HG03039 (cell line): Measurements from ENCODE around the gene GKN2.

Experiments
- ATAC-seq: cut with Tn5 transposase; IDR thresholded peaks from one replicate; pipeline ENCODE4 v1.9.1; 2021; ENCODE audit warnings: mild to moderate bottlenecking, moderate library complexity; ENCODE audit not compliant: unreplicated experiment

GKN2 gene

DNA sequence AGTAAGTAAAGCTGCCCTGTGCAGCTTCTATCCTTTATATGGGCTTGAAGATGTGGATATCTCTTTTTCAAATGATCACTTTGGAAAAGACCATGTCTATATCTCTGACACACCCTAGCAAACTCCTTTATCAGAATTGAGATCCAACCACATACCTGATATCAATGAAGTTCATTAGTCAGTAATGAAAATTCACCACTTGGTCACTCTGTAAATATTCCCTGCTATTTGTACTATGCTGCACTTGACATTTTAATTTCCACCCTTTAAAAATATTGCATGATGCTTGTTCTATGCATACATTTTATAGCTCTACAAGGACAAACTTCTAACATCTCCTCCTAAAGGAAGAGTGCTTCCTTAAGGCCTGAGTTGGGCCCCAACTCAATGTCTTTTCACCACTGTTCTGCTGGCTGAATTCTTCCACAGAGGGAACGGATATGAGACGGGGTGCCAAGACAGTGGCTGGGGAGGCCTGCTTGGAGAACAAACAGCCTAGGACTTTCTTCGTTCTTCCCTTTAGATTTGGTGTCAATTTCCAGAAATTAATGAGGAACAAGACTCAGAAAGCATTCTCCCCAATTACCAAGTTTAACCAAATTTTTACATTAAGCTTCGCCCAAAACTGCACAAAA, at the start of gene GKN2:
GKN2 (minus strand) TSS at position 7 of the 635 bp plus-strand sequence. CDS start 32 bp downstream, outside the sequence.
- ATAC-seq = no peak

DNA sequence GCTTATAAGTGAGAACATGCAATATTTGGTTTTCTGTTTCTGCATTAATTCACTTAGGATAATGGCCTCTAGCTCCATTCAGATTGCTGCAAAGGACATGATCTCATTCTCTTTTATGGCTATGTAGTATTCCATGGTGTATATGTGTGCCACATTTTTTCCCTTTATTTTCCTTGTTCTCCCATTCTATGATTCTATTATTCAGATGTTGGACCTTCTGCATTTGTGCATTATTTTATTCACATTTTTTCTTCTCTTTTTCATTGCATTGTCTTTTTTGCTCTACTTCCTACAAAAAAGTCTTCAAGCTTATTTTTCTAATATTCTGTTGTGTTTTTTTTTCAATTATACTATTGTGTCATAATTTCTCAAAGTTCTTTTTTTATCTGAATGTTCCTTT, 49.2 kb upstream of the GKN2 start:
- no peak for ATAC-seq

- ATAC-seq = no peak
Measured at GRCh38 chr2:68997401-68997800, 44.7 kb upstream of the GKN2 start.

- no peak for ATAC-seq
Measured at GRCh38 chr2:68995916-68996315, 43.2 kb upstream of the GKN2 start.

GRCh38 chr2:68994864-68995263, 42.2 kb upstream of the GKN2 start:
- ATAC-seq = no peak

DNA sequence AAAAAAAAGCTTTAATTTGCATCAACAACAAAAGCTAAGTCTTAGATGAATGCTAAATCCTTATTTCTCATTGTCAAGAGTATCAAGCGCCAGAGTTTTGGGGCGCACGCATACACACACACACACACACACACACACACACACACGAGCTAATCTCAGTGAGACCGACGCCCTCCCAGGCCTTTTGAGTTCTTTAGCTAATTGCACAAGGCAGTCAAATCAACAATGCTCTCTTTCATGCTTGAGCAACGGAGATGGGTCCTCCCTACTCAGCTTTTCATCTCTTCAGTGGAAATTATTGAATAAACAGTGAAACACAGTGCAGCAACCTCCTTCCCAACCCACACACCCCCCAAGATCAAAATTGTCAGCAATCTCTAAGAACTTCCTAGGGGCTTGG, 41.0 kb upstream of the GKN2 start:
- no peak for ATAC-seq

- no peak for ATAC-seq
Measured at GRCh38 chr2:68992933-68993332, 40.2 kb upstream of the GKN2 start.

DNA sequence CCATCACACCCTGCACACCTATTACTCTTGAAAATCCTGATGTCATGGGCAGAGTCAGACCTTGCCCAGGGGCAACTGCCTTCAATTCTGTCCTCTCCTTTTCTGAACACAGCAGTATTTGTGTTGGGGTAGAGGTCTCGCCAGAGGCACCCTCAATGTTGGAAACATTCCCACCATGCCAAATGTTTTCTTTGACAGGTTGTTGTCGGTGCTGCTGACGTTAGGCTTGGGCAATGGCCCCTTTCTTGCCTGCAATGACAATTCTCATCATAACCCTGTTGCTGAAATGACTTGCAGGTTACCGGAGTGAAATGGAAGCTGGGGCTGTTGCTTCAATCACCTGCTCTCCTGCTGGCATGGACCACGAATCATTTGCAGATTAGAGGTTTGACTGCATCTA, 39.6 kb upstream of the GKN2 start:
- no peak for ATAC-seq

- ATAC-seq = no peak
Measured at GRCh38 chr2:68989035-68989434, 36.3 kb upstream of the GKN2 start.

- ATAC-seq = no peak
Measured at GRCh38 chr2:68987021-68987503, 34.4 kb upstream of the GKN2 start.

DNA sequence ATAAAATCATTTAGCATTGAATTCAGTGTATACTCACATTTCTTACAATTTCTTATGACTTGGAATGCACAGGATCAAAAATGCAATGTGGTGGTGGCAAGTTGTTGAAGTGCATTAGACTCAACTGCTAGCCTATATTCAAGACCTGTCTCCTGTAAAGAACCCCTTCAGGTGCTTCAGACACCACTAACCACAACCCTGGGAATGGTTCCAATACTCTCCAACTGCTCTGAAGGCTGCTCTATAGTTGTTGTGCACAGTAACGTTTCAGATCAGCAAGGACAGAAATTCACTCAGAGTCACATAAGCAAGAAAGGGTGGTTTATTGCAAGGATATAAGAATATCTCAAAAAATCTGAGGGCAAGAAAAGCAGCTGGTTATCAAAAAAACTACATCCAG, 28.3 kb upstream of the GKN2 start:
- no peak for ATAC-seq

DNA sequence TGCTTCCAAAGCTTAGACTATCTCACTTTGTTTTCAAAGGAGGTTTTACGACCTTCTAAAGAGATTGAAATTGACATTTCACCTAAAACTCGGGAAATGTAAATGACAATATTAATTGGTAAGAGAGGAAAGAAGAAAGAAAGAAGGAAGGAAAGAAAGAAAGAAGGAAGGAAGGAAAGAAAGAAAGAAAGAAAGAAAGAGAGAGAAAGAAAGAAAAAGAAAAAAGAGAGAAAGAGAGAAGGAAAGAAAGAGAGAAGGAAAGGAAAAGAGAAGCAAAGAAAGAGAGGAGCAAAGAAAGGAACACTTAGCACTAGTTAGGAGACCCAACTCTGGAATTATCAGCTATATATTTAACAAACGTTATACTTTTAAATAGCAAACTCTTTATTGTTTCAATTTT, 25.4 kb upstream of the GKN2 start:
- ATAC-seq = no peak

DNA sequence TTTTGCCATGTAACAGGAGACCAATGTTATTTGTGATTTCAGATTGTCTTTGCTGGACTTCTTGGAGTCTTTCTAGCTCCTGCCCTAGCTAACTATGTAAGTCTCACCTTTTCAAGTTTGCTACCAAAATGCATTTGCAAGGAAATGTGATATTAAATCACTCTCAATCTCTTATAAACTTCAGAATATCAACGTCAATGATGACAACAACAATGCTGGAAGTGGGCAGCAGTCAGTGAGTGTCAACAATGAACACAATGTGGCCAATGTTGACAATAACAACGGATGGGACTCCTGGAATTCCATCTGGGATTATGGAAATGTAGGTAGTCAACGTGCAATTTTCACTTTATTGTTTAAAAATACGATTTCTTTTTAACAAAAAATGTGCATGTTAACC, 24.8 kb upstream of the GKN2 start:
- ATAC-seq = no peak

GRCh38 chr2:68975844-68976243, 23.2 kb upstream of the GKN2 start:
- no peak for ATAC-seq

DNA sequence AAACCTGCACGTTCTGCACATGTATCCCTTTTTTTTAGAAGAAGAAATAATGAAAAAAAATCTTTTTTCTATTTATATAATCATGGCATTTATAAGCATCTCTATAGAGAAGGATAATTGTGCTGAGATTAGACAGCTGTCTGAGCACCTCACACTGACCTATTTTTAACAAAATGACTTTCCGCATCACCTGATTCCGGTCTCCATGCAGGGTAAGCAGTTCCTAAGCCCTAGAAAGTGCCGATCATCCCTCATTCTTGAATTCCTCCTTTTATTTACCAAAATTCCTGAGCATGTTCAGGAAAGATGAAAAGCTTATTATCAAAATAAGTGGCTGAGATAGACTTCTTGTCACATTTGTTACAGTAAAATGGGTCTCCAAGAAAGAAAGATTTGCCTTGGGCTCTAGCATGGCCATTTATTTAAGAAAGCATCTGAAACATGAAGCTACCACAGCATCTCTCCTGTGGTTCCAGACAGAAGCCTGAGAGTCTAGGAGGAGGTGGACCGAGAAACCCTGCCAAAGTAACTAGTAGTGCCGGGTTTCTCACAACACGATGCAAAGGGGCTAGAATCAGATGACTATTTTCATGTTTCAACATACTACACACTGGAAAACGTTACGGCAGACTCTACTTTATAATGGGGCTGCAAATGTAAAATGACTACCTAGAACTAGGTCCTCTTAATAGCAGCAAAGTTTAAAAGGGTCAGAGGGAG, 22.4 kb upstream of the GKN2 start:
- no peak for ATAC-seq

DNA sequence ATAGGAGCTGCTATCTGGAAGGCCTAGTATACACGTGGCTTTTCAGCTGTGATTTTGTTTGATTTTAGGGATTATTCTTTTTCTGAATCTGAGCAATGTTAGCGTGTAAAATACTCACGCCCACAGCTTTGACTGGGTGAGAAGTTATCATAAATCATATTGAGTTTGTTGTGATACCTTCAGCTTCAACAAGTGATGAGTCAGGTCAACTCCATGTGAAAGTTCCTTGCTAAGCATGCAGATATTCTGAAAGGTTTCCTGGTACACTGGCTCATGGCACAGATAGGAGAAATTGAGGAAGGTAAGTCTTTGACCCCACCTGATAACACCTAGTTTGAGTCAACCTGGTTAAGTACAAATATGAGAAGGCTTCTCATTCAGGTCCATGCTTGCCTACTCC, 21.6 kb upstream of the GKN2 start, which contains the start of gene GKN1:
GKN1 (plus strand) TSS at position 386 of the 400 bp plus-strand sequence. CDS start 42 bp downstream, outside the sequence.
- ATAC-seq = no peak

- no peak for ATAC-seq
Measured at GRCh38 chr2:68971591-68972231, 19.0 kb upstream of the GKN2 start.

DNA sequence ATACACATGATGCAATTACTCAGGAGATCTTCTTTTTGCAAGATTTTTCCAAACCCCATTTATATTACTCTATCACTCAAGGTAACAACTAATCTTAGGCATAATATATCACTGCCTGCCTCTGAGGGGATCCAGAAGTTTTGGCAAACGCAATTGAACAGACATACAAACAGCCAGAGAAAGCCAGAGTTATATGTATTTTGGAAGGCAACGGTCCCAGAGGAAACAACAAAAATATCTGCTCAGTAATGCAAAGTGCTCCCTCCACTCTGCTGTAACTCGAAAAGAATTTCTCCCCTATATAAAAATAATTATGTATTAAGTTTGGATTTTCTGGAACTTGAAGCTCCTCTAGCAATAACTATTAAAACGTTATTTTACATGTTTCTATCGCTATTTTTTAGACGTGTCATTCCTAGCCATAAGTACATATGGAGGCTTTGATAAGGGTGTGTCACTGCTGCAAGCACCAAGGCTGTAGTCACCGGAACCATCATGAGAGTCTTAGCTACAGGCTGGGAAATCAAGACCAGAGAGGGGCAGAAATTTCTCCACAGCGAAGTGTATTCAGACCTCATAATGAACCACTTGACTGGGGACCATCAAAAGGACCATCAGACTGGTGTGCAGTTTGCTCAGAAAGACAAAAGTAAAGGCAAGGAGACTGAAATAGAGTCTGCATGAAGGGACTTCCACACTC, 18.0 kb upstream of the GKN2 start:
- no peak for ATAC-seq

DNA sequence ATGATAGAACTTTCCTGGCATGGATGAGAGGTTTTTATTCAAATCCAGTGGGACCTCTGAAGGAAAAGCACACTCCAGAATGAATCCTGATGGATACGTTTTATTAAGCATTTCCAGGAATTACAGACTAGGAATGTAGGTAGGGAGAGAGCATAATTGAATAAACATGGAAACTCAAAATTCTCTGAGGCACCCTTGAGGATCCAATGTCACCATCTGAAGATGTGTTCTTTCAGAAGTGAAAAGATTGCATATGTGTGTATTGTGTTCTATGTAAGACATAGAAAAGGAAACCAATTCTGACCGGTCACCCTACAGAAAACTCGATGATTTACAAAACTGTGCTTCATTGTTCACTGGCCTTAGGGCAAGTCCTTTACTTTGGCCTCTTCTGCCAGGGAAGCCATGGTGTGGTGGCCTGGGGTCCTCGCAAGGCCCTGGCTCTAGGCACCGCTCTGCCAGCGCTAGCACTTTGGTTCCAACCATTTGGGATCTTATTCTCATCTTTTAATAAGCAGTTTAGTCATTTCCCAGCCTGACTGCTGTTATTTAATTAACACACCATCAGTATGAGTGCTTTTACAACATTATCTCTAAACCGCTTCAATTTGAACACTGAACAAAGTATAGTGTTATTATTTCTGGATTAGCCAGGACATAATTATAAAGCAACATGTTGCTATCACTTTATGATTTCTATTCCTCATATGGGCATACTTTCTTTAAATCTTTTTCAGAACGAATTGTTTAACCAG, 17.2 kb upstream of the GKN2 start:
- no peak for ATAC-seq

DNA sequence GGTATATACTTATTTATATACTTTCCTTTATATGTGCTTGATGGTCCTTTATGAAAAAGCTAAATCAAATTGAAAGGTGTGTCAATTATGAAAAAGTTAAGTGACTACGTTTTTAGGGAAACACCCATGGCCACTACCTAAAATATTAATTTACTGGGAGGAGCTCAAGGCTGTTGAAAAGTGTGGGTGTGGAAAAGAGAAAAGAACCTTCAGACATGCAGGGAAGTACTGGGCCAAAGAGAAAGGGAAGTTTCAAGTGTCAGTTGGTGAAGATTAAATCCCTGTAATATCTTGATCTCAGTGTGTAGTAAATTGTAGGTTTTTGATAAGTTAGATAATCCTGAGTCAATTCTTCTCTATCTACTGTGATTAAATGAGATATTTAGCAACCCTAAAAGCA, 15.5 kb upstream of the GKN2 start:
- ATAC-seq = no peak

DNA sequence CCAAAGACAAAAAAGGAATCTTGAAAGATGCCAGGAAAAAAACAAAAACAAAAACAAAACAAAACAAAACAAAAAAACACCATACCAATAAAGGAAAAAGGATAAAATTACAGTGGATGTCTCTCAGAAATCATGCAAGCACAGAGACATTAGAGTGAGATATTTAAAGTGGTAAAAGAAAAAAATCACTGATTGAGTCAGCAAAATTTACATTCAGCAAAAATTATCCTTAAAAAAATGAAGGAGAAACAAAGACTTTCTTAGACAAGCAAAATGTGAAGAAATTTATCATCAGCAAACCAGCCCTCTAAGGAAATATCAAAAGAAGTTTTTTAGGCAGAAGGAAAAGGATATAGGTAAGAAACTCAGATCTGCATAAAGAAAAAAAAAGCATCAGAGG, 11.6 kb upstream of the GKN2 start:
- ATAC-seq = no peak
